ENCODE measurements around the gene MESD.

MESD gene

DNA sequence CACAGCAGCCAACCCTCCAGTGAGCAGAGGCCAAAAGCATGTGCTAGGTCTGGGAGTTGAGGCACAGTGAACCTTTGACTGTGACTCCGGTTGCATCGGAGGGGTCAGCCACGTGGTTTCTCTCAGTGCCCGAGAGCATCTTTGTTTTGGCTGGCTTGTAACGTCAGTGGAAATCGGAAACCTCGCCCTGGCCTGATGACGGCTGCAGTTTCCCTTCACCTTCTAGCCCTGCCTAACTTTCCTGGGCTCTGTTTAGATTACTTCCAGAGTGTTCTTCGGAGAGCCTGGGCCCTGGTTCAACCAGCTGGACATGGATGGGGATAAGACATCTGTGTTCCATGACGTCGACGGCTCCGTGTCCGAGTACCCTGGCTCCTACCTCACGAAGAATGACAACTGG lies 56.6 kb downstream of the MESD start:
- no peak for DNase-seq

DNA sequence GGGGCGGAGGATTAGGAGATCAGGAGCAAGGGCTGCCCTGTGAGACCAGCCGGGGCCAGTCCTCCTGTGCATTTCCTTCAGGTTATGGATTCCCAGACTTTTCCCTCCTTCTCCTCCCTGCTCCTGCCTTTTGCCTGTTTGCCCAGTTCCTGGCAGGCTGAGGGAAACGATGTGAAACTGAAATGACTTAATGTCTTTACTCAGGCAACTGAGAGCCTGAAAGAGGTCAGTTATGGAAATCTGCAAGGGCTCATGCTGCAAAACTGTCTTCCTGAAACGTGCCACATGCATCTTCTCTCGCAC lies 57.2 kb downstream of the MESD start:
- no peak for DNase-seq

- no peak for DNase-seq
Measured at GRCh38 chr15:80931721-80932512, 57.7 kb downstream of the MESD start.

DNA sequence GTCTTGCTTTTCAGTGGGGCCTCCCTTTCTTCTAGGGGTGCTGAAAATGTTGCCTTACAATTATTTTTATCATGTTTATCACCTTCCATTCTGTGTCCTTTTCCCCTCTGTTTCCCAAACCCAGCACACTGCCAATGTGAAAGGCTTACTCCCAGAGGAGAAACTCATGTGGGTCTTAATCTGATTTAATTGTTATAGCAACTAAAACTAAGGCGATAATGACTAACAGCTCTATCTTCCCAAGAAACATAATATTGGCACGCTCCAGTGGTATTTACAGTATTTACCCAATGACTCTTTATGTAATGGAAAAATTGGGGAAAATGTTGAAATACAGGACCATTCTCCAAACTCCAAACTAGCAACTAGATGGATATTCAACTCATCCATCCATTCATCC lies 58.4 kb downstream of the MESD start:
- no peak for DNase-seq

- no peak for DNase-seq
Measured at GRCh38 chr15:80929689-80930088, 59.9 kb downstream of the MESD start.

- DNase-seq: no peak
Measured at GRCh38 chr15:80929225-80929624, 60.4 kb downstream of the MESD start.

DNA sequence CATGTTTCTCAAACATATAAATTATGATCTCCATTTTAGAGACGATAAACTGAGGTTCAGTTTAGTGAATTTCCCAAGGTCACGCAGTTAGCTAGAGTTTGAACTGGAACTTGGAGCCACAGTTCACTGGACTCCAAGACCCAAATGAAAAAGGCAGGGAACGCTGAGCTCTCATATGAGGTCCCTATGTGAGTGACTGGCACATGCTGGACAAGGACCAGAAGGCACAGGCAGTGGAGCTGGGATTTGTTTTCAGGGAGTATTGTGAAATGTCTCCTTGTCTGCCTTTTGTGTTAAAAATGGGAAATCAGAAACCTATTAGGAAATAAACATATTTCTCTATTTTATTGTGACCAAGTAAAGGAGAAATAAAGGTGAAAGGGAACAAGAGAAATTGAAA lies 63.5 kb downstream of the MESD start:
- no peak for DNase-seq

DNA sequence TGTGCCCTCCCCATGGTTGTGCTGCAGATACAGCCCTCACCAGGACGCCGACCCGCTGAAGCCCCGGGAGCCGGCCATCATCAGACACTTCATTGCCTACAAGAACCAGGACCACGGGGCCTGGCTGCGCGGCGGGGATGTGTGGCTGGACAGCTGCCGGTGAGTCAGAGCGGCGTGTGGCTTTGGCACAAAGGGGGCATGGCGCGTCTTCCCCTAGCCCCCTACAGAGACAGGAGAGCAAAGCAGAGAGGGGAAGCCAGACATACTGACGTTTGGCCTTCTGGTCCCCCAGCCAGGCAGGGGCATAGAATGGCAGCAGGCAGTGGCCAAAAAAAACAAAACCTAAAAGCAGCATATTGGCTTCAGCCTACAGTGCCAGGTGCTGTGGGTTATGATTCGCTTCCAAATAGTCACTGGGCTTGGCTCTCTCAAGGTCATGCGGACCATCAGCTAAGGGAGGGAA lies 64.0 kb downstream of the MESD start:
- no peak for DNase-seq

- DNase-seq: no peak
Measured at GRCh38 chr15:80924278-80924677, 65.3 kb downstream of the MESD start.

- DNase-seq: peak; percentile 25 to 41 (median 38)
Measured at GRCh38 chr15:80923668-80924067, 66.0 kb downstream of the MESD start.

DNA sequence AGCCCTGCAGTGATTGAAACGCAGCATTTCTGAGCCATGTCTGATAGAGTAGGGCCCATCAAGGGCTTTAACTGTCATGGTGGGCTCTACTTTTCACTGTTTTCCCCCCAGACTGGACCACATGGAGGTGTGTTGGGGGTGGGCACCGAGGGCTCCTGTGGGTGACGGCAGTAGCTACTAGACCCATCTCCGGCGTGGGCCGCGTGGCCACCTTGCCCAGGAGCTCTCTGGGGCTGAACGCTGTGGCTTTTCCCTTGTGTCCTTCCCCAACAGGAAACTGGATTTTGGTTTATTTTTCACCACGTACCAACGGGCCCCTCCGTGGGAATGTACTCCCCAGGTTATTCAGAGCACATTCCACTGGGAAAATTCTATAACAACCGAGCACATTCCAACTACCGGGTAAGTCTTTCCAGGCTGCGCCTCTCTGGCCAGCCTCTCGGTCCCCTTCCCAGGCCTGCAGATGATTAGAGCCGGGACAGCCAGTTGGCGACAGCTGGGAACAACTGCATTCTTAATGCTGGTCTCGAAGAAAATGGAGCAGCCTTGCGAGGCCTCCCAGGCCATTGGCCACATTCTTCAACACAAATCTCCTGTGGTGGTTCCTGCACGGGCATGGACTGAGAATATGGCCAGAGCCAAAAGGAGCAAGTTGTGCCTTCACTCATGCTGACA lies 67.7 kb downstream of the MESD start:
- no peak for DNase-seq

- DNase-seq: peak in 1 of 3 donors; percentile 11
Measured at GRCh38 chr15:80920271-80920699, 69.3 kb downstream of the MESD start.

- peak; percentile 53 to 61 (median 60) for DNase-seq
Measured at GRCh38 chr15:80918196-80918783, 71.3 kb downstream of the MESD start.

DNA sequence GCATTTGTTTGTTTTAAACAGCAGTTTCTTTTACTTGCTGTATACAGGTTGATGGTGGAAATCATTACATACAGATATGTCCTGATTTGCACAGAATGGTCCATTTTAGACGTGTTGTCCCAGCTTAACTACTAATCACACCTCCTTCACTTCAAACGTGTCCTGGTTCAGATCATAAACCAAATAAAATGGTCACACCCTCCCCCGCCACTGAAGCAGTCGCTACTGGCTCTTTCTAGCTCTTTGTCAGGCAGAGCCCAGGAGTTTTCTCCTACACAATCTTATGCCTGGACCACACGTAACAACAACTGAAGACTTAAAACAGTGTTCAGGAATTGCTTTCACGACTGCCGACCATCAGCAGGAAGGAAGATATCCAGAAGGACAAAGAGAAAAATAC lies 73.6 kb downstream of the MESD start:
- DNase-seq: no peak

GRCh38 chr15:80915472-80915871 lies 74.1 kb downstream of the MESD start:
- no peak for DNase-seq

DNA sequence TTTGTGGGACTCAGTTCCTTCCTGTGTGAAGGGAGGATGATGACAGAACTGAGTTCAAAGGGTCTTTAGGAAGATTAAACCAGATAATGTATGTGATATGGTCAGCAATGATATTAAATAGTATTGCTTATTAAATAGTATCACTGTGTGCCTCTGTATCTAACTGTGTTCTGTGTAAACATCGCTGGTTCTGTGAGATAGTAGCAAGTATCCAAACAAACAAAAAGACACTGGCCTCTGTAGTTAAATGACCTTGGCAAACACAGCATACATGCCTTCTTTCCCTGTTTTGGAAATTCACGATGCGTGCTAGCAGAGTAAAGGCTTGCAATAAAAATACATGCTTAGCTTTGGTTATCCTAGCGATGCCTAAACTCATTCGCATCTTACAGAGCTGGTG lies 76.1 kb downstream of the MESD start:
- no peak for DNase-seq

DNA sequence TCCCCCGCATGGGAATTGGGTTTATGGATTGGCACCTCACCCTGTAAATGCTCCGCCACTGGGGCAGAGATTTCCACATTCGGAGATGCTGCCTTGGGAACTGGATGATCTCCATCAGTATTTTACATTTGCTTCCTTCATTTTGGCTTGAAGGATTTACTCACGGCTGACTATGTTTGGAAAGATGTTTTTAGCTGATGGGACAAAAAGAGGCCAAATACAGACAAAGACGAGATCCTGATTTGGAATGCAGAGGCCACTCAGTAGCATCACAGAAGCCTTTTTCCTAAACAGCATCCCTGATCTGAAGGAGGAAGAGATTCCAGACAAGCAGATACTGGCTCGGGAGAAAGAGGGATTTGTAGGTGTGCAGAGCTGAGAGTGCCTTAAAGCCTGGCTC lies 76.9 kb downstream of the MESD start:
- DNase-seq: no peak

DNA sequence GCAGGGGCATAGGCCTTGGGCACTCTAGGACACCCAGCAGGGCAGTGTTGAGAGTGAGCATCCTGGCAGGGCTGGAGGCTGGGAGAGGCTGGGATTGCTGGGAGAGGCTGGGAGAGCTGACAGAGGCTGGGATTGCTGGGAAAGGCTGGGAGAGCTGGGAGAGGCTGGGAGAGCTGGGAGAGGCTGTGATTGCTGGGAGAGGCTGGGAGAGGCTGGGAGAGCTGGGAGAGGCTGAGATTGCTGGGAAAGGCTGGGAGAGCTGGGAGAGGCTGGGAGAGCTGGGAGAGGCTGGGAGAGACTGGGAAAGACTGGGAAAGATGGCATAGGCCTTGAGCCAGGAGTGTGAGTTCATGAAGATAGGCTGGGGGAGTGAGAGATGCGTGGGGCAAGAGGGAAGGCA lies 77.8 kb downstream of the MESD start:
- DNase-seq: no peak

- no peak for DNase-seq
Measured at GRCh38 chr15:80906159-80906766, 83.4 kb downstream of the MESD start.

DNA sequence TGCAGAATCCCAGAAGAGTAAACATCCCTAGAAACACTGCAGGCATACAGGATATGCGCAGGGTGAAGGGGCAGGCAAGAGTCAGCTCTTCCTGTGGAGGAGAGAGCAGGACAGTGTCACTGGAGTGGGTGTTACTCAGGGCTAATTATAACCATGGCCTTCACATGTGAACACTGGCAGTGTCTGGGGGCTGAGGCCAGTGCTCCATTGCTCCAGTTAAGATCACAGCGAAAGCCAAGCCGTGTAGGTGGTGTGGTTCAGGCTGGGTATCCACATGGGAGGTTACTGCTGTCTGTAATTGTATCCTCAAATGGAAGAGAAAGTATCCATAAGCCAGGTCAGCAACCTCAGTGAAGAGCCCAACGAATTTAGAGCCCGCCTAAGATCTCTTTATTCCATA lies 84.6 kb downstream of the MESD start:
- peak in 1 of 3 donors; percentile 15 for DNase-seq

- no peak for DNase-seq
Measured at GRCh38 chr15:80902298-80902801, 87.3 kb downstream of the MESD start.

- DNase-seq: peak in 1 of 3 donors; percentile 10
Measured at GRCh38 chr15:80898040-80898439, 91.6 kb downstream of the MESD start.
